K562 (cell line): Measurements from ENCODE around the gene PSG1. TPM values are rescaled to one million over a fixed set of nuclear protein-coding genes. Genes with fewer than 3 reads are reported as not detected.
"Not testable (repeated sequence)": the region's sequence is repeated elsewhere in the genome, so short reads cannot be mapped to it uniquely, and the experiment has no call there.

Source experiments
- ATAC-seq: fragments of 200-7000 bp; cut with Tn5 transposase; 3 replicates; pipeline ENCODE4 v1.9.1; 2020; ENCODE audit warnings: moderate library complexity
- BruUV-seq: library from RNA; stranded (reverse); fragments of 400-500 nt; replicated peaks from 2 replicates; lab custom pipeline; 2021; lab: Mats Ljungman, UMichigan
- CTCF ChIA-PET: fragments of 300-600 bp; formaldehyde crosslinking; extraction: SDS; loops from one replicate; lab custom pipeline; 2021; ENCODE audit warnings: low intra/inter-chr PET ratio; lab: Yijun Ruan, JAX
- POLR2A ChIA-PET: fragments of 300-600, 350-650 bp; sonication (Branson Sonifier 250); formaldehyde crosslinking; extraction: SDS; loops from one replicate; lab custom pipeline; 2021; ENCODE audit warnings: antibody characterized with exemption, inconsistent platforms; lab: Yijun Ruan, JAX
- DNase-seq, 4 experiments: peaks; one replicate each; pipeline versions ENCODE4 v3.0.0 to v3.0.0-alpha.2; 2011 to 2018; ENCODE audit warnings: low spot score in 3 of 4, mixed read lengths in 3 of 4; ENCODE audit errors: extremely low read depth in 1 of 4
- FAIRE-seq: peaks from 2 replicates; lab custom pipeline; 2011; peaks lifted over from hg19 to GRCh38; lab: Jason Lieb, UNC
- H2AFZ ChIP-seq: 2 replicates; pipeline ENCODE4 v1.6.0; 2011; ENCODE audit warnings: low read depth, low read length, control low read depth, inconsistent platforms
- H3K27ac ChIP-seq: fragments of 200-600 bp; 3 replicates; pipeline ENCODE4 v1.8.0; 2011; ENCODE audit warnings: low read depth, mild to moderate bottlenecking, control low read depth, inconsistent platforms, low read length, moderate library complexity, mixed read lengths; ENCODE audit errors: extremely low read depth
- H3K27me3 ChIP-seq, 2 experiments: fragments of 300-600 bp in 1 of 2; 2 replicates in 1 of 2; 3 replicates in 1 of 2; pipeline versions ENCODE4 v1.6.0 to v1.8.0; 2011; ENCODE audit warnings: inconsistent platforms in 2 of 2, low read length in 2 of 2, mild to moderate bottlenecking in 1 of 2, mixed read lengths in 1 of 2, moderate library complexity in 1 of 2; ENCODE audit not compliant: control insufficient read depth in 2 of 2, insufficient read depth in 2 of 2
- H3K36me3 ChIP-seq: fragments of 300-600 bp; 3 replicates; pipeline ENCODE4 v1.8.0; 2011; ENCODE audit warnings: mild to moderate bottlenecking, low read length, inconsistent platforms; ENCODE audit not compliant: control insufficient read depth, insufficient read depth
- H3K4me1 ChIP-seq, 2 experiments: fragments of 200-600 bp in 1 of 2; replicated peaks in 1 of 2; 2 replicates in 1 of 2; 3 replicates in 1 of 2; pipeline versions ENCODE4 v1.5.1 to v1.8.0; 2011; ENCODE audit warnings: inconsistent platforms in 2 of 2, low read length in 2 of 2, mild to moderate bottlenecking in 1 of 2, mixed read lengths in 1 of 2, moderate library complexity in 1 of 2; ENCODE audit not compliant: control insufficient read depth in 2 of 2, insufficient read depth in 2 of 2
- H3K4me2 ChIP-seq: 2 replicates; pipeline ENCODE4 v1.6.1; 2011; ENCODE audit warnings: low read length, control low read depth, inconsistent platforms, mixed read lengths; ENCODE audit not compliant: insufficient read depth
- H3K4me3 ChIP-seq: fragments of 200-600 bp; sonication (generic), shearing (Covaris generic); 2 replicates; pipeline ENCODE4 v1.5.1; 2016; ENCODE audit warnings: control low read depth, inconsistent platforms
- H3K79me2 ChIP-seq: fragments of 200-600 bp; 3 replicates; pipeline ENCODE4 v1.8.0; 2011; ENCODE audit warnings: low read length, inconsistent platforms; ENCODE audit not compliant: control insufficient read depth, insufficient read depth
- H3K9ac ChIP-seq, 2 experiments: 2 replicates each; pipeline versions ENCODE4 v1.6.0 to v1.6.1; 2011; ENCODE audit warnings: low read depth in 2 of 2, low read length in 2 of 2, control low read depth in 1 of 2, inconsistent platforms in 1 of 2, mild to moderate bottlenecking in 1 of 2, mixed read lengths in 1 of 2; ENCODE audit not compliant: insufficient read depth in 1 of 2
- H3K9me1 ChIP-seq: one replicate; pipeline ENCODE4 v1.6.0; 2011; ENCODE audit warnings: inconsistent platforms, mild to moderate bottlenecking, low read length, moderate library complexity; ENCODE audit not compliant: control insufficient read depth, insufficient read depth
- H3K9me3 ChIP-seq: replicated peaks from 2 replicates; pipeline ENCODE4 v1.5.1; 2011; ENCODE audit warnings: low read depth, low read length, inconsistent platforms; ENCODE audit not compliant: control insufficient read depth, insufficient read depth
- H4K20me1 ChIP-seq: replicated peaks from 2 replicates; pipeline ENCODE4 v1.6.1; 2011; ENCODE audit warnings: low read length, inconsistent platforms, mixed read lengths; ENCODE audit not compliant: control insufficient read depth, insufficient read depth
- WGBS: fragments of 100-300 bp; shearing (Covaris generic); methylation state at CpG from one replicate; pipeline ENCODE4 v1.1.6; 2016; ENCODE audit warnings: low coverage, mixed read lengths; ENCODE audit not compliant: insufficient coverage; ENCODE audit errors: missing lambda C conversion rate; 5-methylcytosine and 5-hydroxymethylcytosine counted together
- in situ Hi-C: fragments of 300-500 bp; cut with MboI; formaldehyde crosslinking; loops from 4 replicates; pipeline ENCODE4 v1.15.0; 2018; ENCODE audit warnings: inconsistent platforms, mixed read lengths
- intact Hi-C: fragments of 100-400 bp; cut with micrococcal nuclease; formaldehyde crosslinking; loops from 2 replicates; pipeline ENCODE4 v1.14.2; 2022
- polyA plus RNA-seq, 8 experiments: library from polyadenylated mRNA; depleted of rRNA in 4 of 8; stranded (reverse) in 5 of 8; unstranded in 3 of 8; fragments of >200 nt; fragmentation: Nextera tagmentation in 2 of 8; fragmentation: Illumina TruSeq in 1 of 8; extraction: Ambion mirVana in 2 of 8; extraction: Trizol in 1 of 8; gene quantifications; 2 replicates each; pipeline versions ENCODE4 v1.2.1 to v1.2.3, GENCODE V29; 2011 to 2014; ENCODE audit warnings: inconsistent platforms in 1 of 8, missing spikeins in 1 of 8
- total RNA-seq, 7 experiments: library from RNA; depleted of rRNA in 6 of 7; stranded (reverse); fragments of >200 nt in 6 of 7; fragmentation: Illumina TruSeq in 2 of 7; extraction: Trizol in 2 of 7; gene quantifications; 2 replicates each; pipeline versions ENCODE4 v1.2.1 to v1.2.3, GENCODE V29; 2011 to 2021; ENCODE audit warnings: low replicate concordance in 1 of 7

PSG1 gene
- total and polyA plus RNA-seq, 9 of the 15 experiments (the other 6 are each of a cell fraction or from before 2014, with no cell fraction given) = not detected

DNA sequence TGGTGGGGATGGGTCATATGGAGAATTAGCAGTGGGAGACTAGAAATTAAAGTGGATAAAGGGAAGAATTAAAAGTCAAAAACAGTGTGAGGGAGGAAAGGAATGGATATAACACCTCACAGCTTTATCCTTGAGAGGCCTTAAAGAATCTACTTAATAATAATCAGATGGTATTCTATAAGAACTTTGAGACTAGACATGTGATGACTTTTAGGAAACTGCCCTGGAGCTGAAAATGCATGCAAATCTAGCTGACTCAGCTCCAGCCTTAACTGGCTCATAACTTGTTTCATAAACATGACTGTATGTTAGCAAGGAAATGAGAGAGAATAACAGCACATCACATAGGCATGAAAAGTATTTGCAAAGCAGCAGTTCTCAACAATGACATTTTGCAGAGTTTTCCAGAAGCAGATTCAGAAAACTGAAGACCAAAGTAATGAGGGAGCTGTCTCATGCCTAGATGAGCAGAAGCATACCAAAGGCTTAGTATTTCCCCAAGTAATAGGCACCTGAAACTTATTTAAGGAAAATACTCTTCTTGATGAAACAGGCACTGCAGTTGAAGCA lies 8.4 kb upstream of the PSG1 start:
- H3K4me3 ChIP-seq, H3K9ac ChIP-seq, H3K9me1 ChIP-seq, in situ Hi-C loops, POLR2A ChIA-PET, H3K79me2 ChIP-seq, H3K4me1 ChIP-seq, H3K4me2 ChIP-seq, H3K27me3 ChIP-seq, FAIRE-seq, H3K9me3 ChIP-seq, H4K20me1 ChIP-seq, BruUV-seq, DNase-seq, H3K27ac ChIP-seq, CTCF ChIA-PET, H2AFZ ChIP-seq, ATAC-seq, H3K36me3 ChIP-seq: not testable (repeated sequence)
- intact Hi-C loops = loop anchor here (10.0 kb wide), 1 partner anchor 93 kb away; no protein-coding TSS in a partner anchor

DNA sequence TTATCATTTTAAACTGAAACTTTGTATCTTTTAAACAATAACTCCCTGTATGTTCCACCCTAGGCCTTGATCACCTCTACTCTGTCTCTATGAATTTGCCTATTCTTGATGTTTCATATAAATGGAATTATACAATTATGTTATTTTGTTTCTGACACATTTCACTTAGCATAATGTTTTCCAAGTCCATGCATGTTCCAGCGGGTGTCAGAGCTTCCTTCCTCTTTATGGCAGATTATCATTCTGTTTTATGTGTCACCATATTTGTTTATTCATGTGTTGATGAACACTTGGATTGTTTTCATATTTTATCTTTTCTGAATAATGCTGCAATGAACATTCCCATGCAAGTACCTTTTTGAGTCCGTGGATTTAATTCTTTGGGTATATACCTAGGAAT lies 3.2 kb upstream of the PSG1 start:
- in situ Hi-C loops, H3K79me2 ChIP-seq, H3K36me3 ChIP-seq, H4K20me1 ChIP-seq, BruUV-seq, H3K27ac ChIP-seq, DNase-seq, H3K4me2 ChIP-seq, FAIRE-seq, ATAC-seq, H3K4me1 ChIP-seq, H3K9ac ChIP-seq, H3K27me3 ChIP-seq, CTCF ChIA-PET, H3K9me1 ChIP-seq, H3K9me3 ChIP-seq, POLR2A ChIA-PET, H3K4me3 ChIP-seq, H2AFZ ChIP-seq: not testable (repeated sequence)
- intact Hi-C loops = loop anchor here (10.0 kb wide), 1 partner anchor 88 kb away; no protein-coding TSS in a partner anchor
- WGBS = 0% methylated on average over 2 of the region's 2 CpGs

DNA sequence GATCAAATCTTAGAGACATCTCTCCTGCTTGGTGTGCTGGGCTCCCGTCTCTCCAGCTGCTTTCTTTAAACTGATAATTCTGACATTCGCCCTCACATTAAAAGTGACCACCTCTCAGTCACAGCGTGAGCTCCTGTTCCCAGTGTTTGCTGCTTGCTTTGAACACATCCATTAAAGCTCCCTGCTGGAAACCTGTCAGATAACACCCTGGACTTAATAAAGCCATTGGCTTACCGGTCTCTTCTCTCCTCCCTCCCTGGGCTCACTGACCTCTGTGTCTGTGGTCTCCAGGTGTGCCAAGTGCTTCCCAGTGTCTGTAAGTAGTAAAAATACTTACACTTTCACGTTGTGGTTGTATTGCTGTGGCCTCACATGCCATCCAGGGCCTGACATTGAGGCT lies 2.5 kb upstream of the PSG1 start:
- H3K27me3 ChIP-seq, ATAC-seq, H3K4me1 ChIP-seq, in situ Hi-C loops, H3K27ac ChIP-seq, H3K9ac ChIP-seq, H3K4me2 ChIP-seq, H4K20me1 ChIP-seq, BruUV-seq, POLR2A ChIA-PET, H3K4me3 ChIP-seq, CTCF ChIA-PET, H3K36me3 ChIP-seq, H3K9me3 ChIP-seq, H3K79me2 ChIP-seq, H2AFZ ChIP-seq, FAIRE-seq, H3K9me1 ChIP-seq, DNase-seq: not testable (repeated sequence)
- intact Hi-C loops = loop anchor here (10.0 kb wide), 1 partner anchor 87 kb away; no protein-coding TSS in a partner anchor
- 0% methylated on average over 5 of the region's 5 CpGs for WGBS
